ENCODE measurements around the gene CEP128. TPM values are rescaled to one million over a fixed set of nuclear protein-coding genes. Genes with fewer than 3 reads are reported as not detected.

The CEP128 gene
- total RNA-seq, 5 donors from 2014 or later (not counting 1 experiment from before 2014, with no cell fraction given) = 12.6 to 24.8 (median 15.2) TPM

DNA sequence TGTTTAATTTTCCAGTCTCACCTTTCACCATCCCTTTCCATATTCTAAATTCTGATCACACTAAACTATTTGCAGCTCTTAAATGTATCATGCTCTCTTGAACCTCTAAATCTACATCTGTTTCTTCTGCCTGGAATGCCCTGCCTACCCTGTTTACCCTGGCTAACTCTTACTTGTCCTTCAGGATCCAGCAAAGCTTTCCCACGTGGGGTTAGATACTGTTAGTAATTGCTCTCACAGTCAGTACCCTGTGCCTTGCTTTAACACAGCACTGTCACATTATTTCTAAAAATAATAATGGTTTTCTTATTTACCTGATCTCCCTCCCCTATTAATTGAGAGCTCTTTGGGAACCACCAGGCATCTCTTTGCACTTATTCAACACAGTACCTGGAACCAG is 333.0 kb downstream of the CEP128 start:
- CTCF ChIA-PET = interaction anchor here in 1 of 2 donors (0.6 kb wide), 1 partner anchor 102 kb away, joined by 4 read pairs; no protein-coding TSS in a partner anchor

DNA sequence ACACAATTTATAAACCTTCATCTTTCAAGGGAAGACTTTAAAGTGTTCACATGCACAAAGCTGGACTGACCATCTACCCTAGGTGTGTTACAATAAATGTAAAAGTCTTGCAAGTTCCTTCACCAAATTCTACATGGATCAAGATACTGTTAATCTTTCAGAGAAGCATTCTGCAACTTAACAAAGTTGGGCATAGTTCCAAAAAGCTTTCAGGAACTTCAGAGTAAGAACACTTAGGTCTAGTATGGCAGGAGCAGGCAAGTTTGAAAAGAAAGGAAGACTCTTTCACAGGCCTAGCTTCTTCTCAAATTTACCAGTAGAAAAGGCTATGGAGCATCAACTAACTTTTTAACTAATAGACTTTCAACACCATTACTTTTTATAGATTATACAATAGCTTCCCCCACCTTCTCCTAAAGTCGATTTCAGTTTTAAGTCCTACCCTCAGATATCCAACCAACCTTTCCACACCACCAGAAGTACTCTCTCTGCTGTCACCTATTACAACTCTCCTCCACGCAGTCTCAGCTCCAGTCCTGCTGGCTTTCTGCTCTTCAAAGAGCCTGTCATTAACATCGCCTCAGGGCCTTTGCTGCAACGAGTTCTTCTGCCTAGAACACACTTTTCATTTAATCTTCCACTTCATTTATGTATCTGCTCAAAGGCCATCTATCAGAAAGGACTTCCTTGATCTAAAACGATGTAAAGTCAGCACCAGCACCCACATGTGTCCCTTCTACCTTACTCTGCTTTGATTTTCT is 333.9 kb downstream of the CEP128 start:
- no peak overlapping the region for H3K4me3 ChIP-seq (ENCODE audit: control insufficient read depth in 1 of 2, extremely low read depth in 1 of 2, low read length in 1 of 2)
- H3K27ac Mint-ChIP-seq = no peak overlapping the region
- no peaks in the 10 kb centered on the region for H3K36me3 Mint-ChIP-seq
- H3K36me3 ChIP-seq (ENCODE audit: control insufficient read depth in 2 of 2, extremely low read depth in 1 of 2, insufficient read depth in 1 of 2, low read length in 1 of 2) = no peaks in the 10 kb centered on the region
- no peak for ATAC-seq (replicated peaks in 1 of 4)
- no peaks in the 10 kb centered on the region for H3K27me3 ChIP-seq (replicated peaks in 1 of 2; ENCODE audit: control insufficient read depth in 2 of 2, extremely low read depth in 1 of 2, insufficient read depth in 2 of 2, low read length in 1 of 2)
- H3K4me3 Mint-ChIP-seq = no peak overlapping the region
- no peaks in the 10 kb centered on the region for H3K4me1 ChIP-seq (ENCODE audit: control insufficient read depth in 1 of 2, extremely low read depth in 1 of 2, insufficient read depth in 2 of 2, low read length in 2 of 2)
- WGBS (ENCODE audit: insufficient coverage) = 87% methylated on average over 4 of the region's 5 CpGs
- no peaks in the 10 kb centered on the region for H3K9me3 ChIP-seq
- POLR2A ChIA-PET = no interaction called here
- CTCF ChIA-PET = interaction anchor here in 1 of 2 donors (0.5 to 0.6 kb wide), 2 partner anchors 55 to 176 kb away, joined by 3 to 5 read pairs; no protein-coding TSS in a partner anchor
- H3K27ac ChIP-seq (ENCODE audit: low read length) = no peak overlapping the region
- H3K4me1 Mint-ChIP-seq = no peaks in the 10 kb centered on the region
- H3K27me3 Mint-ChIP-seq = no peaks in the 10 kb centered on the region
- H3K9me3 Mint-ChIP-seq = no peaks in the 10 kb centered on the region
- no peak for DNase-seq

More for the DNA sequence above, 333.0 kb downstream of the CEP128 start:
- H3K9me3 Mint-ChIP-seq = no peaks in the 10 kb centered on the region
- Histone ChIP-seq H3K36me3 (ENCODE audit: control insufficient read depth in 2 of 2, extremely low read depth in 1 of 2, insufficient read depth in 1 of 2, low read length in 1 of 2) (no peaks in the 10 kb centered on the region), H3K27ac (ENCODE audit: low read length) (no peak overlapping the region), H3K27me3 (replicated peaks in 1 of 2; ENCODE audit: control insufficient read depth in 2 of 2, extremely low read depth in 1 of 2, insufficient read depth in 2 of 2, low read length in 1 of 2) (no peaks in the 10 kb centered on the region), H3K4me1 (ENCODE audit: control insufficient read depth in 1 of 2, extremely low read depth in 1 of 2, insufficient read depth in 2 of 2, low read length in 2 of 2) (no peaks in the 10 kb centered on the region), H3K4me3 (ENCODE audit: control insufficient read depth in 1 of 2, extremely low read depth in 1 of 2, low read length in 1 of 2) (no peak overlapping the region), H3K9me3 (no peaks in the 10 kb centered on the region)
- no peaks in the 10 kb centered on the region for H3K36me3 Mint-ChIP-seq
- no peaks in the 10 kb centered on the region for H3K27me3 Mint-ChIP-seq
- ATAC-seq (replicated peaks in 1 of 4) (no peak), DNase-seq (no peak)
- POLR2A ChIA-PET = interaction anchor here in 1 of 2 donors (0.8 kb wide), 1 partner anchor 77 kb away, joined by 4 read pairs; no protein-coding TSS in a partner anchor
- no peaks in the 10 kb centered on the region for H3K4me1 Mint-ChIP-seq
- whole genome bisulfite sequencing (ENCODE audit: insufficient coverage) = no CpG with 5 or more reads among the region's 1 CpG
- H3K27ac Mint-ChIP-seq = no peak overlapping the region
- no peak overlapping the region for H3K4me3 Mint-ChIP-seq

DNA sequence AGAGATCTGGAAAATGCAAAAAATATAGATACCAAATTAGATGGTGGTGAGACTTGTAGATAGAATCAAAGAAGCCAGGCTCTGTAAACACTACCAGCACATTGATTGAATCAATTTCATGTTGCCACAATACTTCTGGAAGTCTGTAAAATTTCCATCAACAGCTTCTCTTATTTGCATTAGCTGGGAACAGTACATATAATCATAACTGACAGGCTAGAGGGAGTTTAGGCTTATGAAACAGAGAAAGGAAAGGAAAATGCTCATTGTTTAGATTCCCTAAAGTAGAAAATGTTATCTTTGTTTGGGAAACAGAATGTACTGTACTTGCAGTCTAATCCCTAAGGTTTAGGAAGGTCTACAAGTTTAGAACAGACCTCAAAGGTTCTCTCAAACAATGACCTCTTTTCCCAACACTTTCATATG is 335.2 kb downstream of the CEP128 start:
- H3K27ac ChIP-seq (ENCODE audit: low read length) = no peak overlapping the region
- no peak for ATAC-seq (replicated peaks in 1 of 4)
- Mint-ChIP-seq H3K9me3 (no peaks in the 10 kb centered on the region), H3K4me1 (no peaks in the 10 kb centered on the region), H3K27me3 (no peaks in the 10 kb centered on the region), H3K27ac (no peak overlapping the region), H3K4me3 (no peak overlapping the region), H3K36me3 (no peaks in the 10 kb centered on the region)
- no peaks in the 10 kb centered on the region for H3K9me3 ChIP-seq
- H3K4me3 ChIP-seq (ENCODE audit: control insufficient read depth in 1 of 2, extremely low read depth in 1 of 2, low read length in 1 of 2) = no peak overlapping the region
- H3K36me3 ChIP-seq (ENCODE audit: control insufficient read depth in 2 of 2, extremely low read depth in 1 of 2, insufficient read depth in 1 of 2, low read length in 1 of 2) = no peaks in the 10 kb centered on the region
- CTCF ChIA-PET = no interaction called here
- H3K4me1 ChIP-seq (ENCODE audit: control insufficient read depth in 1 of 2, extremely low read depth in 1 of 2, insufficient read depth in 2 of 2, low read length in 2 of 2) = no peaks in the 10 kb centered on the region
- POLR2A ChIA-PET = no interaction called here
- no peaks in the 10 kb centered on the region for H3K27me3 ChIP-seq (replicated peaks in 1 of 2; ENCODE audit: control insufficient read depth in 2 of 2, extremely low read depth in 1 of 2, insufficient read depth in 2 of 2, low read length in 1 of 2)
- DNase-seq = no peak

DNA sequence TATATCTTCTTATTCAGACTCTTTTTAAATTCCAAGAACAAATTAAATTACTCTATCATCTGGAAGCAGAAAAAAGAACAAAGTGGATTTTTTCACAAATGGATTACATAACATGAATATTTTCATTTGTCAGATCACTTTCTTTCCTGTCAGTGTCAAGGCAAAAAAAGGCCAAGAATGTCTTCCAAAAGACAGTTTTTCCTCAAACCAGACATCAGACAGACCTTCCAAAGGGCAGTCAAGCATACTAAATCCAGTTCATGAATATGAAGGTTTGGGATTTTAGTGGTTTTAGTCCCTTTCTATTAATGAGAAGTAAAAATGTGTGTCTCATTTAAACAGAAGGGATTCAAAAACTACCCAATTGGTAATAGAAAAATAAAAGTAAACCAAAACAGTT is 336.0 kb downstream of the CEP128 start:
- Histone ChIP-seq H3K4me3 (ENCODE audit: control insufficient read depth in 1 of 2, extremely low read depth in 1 of 2, low read length in 1 of 2) (no peak overlapping the region), H3K27ac (ENCODE audit: low read length) (no peak overlapping the region), H3K4me1 (ENCODE audit: control insufficient read depth in 1 of 2, extremely low read depth in 1 of 2, insufficient read depth in 2 of 2, low read length in 2 of 2) (no peaks in the 10 kb centered on the region), H3K27me3 (replicated peaks in 1 of 2; ENCODE audit: control insufficient read depth in 2 of 2, extremely low read depth in 1 of 2, insufficient read depth in 2 of 2, low read length in 1 of 2) (no peaks in the 10 kb centered on the region), H3K36me3 (ENCODE audit: control insufficient read depth in 2 of 2, extremely low read depth in 1 of 2, insufficient read depth in 1 of 2, low read length in 1 of 2) (no peaks in the 10 kb centered on the region), H3K9me3 (no peaks in the 10 kb centered on the region)
- Mint-ChIP-seq H3K27me3 (no peaks in the 10 kb centered on the region), H3K4me1 (no peaks in the 10 kb centered on the region), H3K9me3 (no peaks in the 10 kb centered on the region), H3K27ac (no peak overlapping the region), H3K36me3 (no peaks in the 10 kb centered on the region), H3K4me3 (no peak overlapping the region)
- CTCF ChIA-PET = no interaction called here
- POLR2A ChIA-PET = no interaction called here
- ATAC-seq (replicated peaks in 1 of 4) (no peak), DNase-seq (no peak)

DNA sequence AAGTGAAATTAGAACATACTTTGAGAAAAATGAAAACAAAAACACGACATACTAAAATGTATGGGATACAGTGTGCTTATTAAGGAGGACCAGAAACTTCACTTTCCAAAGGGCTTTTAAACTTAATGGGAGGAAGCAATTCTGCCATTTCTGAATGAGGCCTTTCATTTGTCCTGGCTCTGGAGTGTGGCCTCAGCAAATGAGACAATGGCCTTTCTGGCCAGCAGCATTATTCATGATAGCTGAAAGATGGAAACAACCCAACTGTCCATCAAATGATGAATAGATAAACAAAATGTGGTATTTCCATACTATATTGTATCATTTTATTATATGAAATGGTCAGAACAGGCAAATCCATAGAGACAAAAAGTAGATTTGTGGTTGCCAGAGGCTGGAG is 338.6 kb downstream of the CEP128 start:
- DNase-seq (no peak), ATAC-seq (replicated peaks in 1 of 4) (no peak)
- ChIA-PET CTCF (no interaction called here), POLR2A (no interaction called here)
- Mint-ChIP-seq H3K27ac (no peak overlapping the region), H3K27me3 (no peaks in the 10 kb centered on the region), H3K36me3 (peaks cover 5% of the 10 kb centered on the region), H3K4me3 (no peak overlapping the region), H3K9me3 (peaks cover 0 to 5% (median 0%) of the 10 kb centered on the region in 3 donors), H3K4me1 (no peaks in the 10 kb centered on the region)
- H3K36me3 ChIP-seq (ENCODE audit: control insufficient read depth in 2 of 2, extremely low read depth in 1 of 2, insufficient read depth in 1 of 2, low read length in 1 of 2) = no peaks in the 10 kb centered on the region
- WGBS (ENCODE audit: insufficient coverage) = no CpG with 5 or more reads among the region's 1 CpG
- no peaks in the 10 kb centered on the region for H3K27me3 ChIP-seq (replicated peaks in 1 of 2; ENCODE audit: control insufficient read depth in 2 of 2, extremely low read depth in 1 of 2, insufficient read depth in 2 of 2, low read length in 1 of 2)
- no peaks in the 10 kb centered on the region for H3K4me1 ChIP-seq (ENCODE audit: control insufficient read depth in 1 of 2, extremely low read depth in 1 of 2, insufficient read depth in 2 of 2, low read length in 2 of 2)
- no peak overlapping the region for H3K4me3 ChIP-seq (ENCODE audit: control insufficient read depth in 1 of 2, extremely low read depth in 1 of 2, low read length in 1 of 2)
- no peaks in the 10 kb centered on the region for H3K9me3 ChIP-seq
- H3K27ac ChIP-seq (ENCODE audit: low read length) = no peak overlapping the region

DNA sequence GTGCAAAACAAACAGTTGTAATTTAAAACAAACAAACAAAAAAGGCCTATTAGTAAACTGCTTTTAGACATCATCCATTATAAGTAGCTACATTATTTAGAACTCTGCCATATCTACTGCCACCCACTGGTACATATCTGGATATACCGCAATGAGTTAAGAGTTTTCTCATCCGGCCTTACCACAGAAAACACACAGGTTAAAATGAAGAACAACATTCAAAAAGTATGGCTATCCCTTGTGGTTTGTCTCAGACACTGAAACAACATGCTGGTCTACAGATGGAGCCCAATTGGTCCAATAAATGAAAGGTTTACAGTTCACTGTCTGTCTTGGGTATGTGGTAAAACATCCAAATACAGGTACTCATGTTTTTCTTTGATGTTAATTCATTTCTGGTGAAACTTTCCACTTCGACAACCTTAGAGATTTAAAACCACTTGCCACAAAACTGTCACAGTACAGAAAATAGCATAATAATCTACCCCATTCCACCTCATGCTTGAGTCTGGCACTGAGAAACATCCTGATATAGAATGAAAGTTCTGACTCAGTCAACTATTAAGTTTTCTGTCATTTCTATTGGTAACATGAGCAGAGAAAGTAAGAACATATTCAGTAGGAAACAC is 354.3 kb downstream of the CEP128 start:
- Mint-ChIP-seq H3K4me3 (no peak overlapping the region), H3K36me3 (peaks cover 24% of the 10 kb centered on the region), H3K9me3 (peaks cover 8 to 29% (median 17%) of the 10 kb centered on the region in 3 donors), H3K27ac (peak overlapping the region; percentile 5 to 40), H3K27me3 (no peaks in the 10 kb centered on the region), H3K4me1 (peaks cover 12 to 24% (median 14%) of the 10 kb centered on the region in 3 donors)
- CTCF ChIA-PET = no interaction called here
- H3K9me3 ChIP-seq = peaks cover 3% of the 10 kb centered on the region
- H3K4me1 ChIP-seq (ENCODE audit: control insufficient read depth in 1 of 2, extremely low read depth in 1 of 2, insufficient read depth in 2 of 2, low read length in 2 of 2) = peaks cover 0 to 12% of the 10 kb centered on the region in 2 experiments
- H3K36me3 ChIP-seq (ENCODE audit: control insufficient read depth in 2 of 2, extremely low read depth in 1 of 2, insufficient read depth in 1 of 2, low read length in 1 of 2) = no peaks in the 10 kb centered on the region
- ATAC-seq (replicated peaks in 1 of 4) (peak in 3 of 4 experiments; percentile 20 to 81 (median 37)), DNase-seq (peak in 1 of 35 experiments; percentile 19)
- no peak overlapping the region for H3K27ac ChIP-seq (ENCODE audit: low read length)
- POLR2A ChIA-PET = no interaction called here
- no peaks in the 10 kb centered on the region for H3K27me3 ChIP-seq (replicated peaks in 1 of 2; ENCODE audit: control insufficient read depth in 2 of 2, extremely low read depth in 1 of 2, insufficient read depth in 2 of 2, low read length in 1 of 2)
- no CpG with 5 or more reads among the region's 3 CpGs for WGBS (ENCODE audit: insufficient coverage)
- H3K4me3 ChIP-seq (ENCODE audit: control insufficient read depth in 1 of 2, extremely low read depth in 1 of 2, low read length in 1 of 2) = no peak overlapping the region
